Smooth muscle cell (in vitro differentiated cells): Measurements from ENCODE around the gene SLC41A3. TPM values are rescaled to one million over a fixed set of nuclear protein-coding genes. Genes with fewer than 3 reads are reported as not detected.

Experiments used
- DNase-seq: peaks from one replicate; lab custom pipeline; 2025; ENCODE audit not compliant: unreplicated experiment; lab: John Stamatoyannopoulos, UW
- H2AFZ ChIP-seq: fragments of 200-600 bp; sonication (generic); 2 replicates; pipeline ENCODE4 v1.6.0; 2016; ENCODE audit warnings: antibody characterized with exemption, low read depth, mild to moderate bottlenecking
- H3F3A ChIP-seq: fragments of 200-600 bp; sonication (generic); 2 replicates; pipeline ENCODE4 v1.6.0; 2017; ENCODE audit warnings: antibody characterized with exemption, low read depth
- H3K27ac ChIP-seq: fragments of 200-600 bp; sonication (generic); 2 replicates; pipeline ENCODE4 v1.5.1; 2016; ENCODE audit warnings: low read depth, mild to moderate bottlenecking
- H3K27me3 ChIP-seq: fragments of 200-600 bp; sonication (generic); 2 replicates; pipeline ENCODE4 v1.6.1; 2016; ENCODE audit warnings: low read depth, mild to moderate bottlenecking
- H3K36me3 ChIP-seq: fragments of 200-600 bp; sonication (generic); 2 replicates; pipeline ENCODE4 v1.5.1; 2016; ENCODE audit warnings: low read depth
- H3K4me1 ChIP-seq: fragments of 200-600 bp; sonication (generic); 2 replicates; pipeline ENCODE4 v1.5.1; 2016; ENCODE audit warnings: low read depth
- H3K4me2 ChIP-seq: fragments of 200-600 bp; sonication (generic); 2 replicates; pipeline ENCODE4 v1.6.0; 2016; ENCODE audit warnings: mild to moderate bottlenecking
- H3K4me3 ChIP-seq: fragments of 200-600 bp; sonication (generic); 2 replicates; pipeline ENCODE4 v1.5.1; 2016; ENCODE audit warnings: mild to moderate bottlenecking
- H3K79me2 ChIP-seq: fragments of 200-600 bp; sonication (generic); 2 replicates; pipeline ENCODE4 v1.6.0; 2016; ENCODE audit warnings: low read depth, mild to moderate bottlenecking
- H3K9ac ChIP-seq: fragments of 200-600 bp; sonication (generic); 2 replicates; pipeline ENCODE4 v1.6.0; 2016; ENCODE audit warnings: low read depth
- H3K9me3 ChIP-seq: fragments of 200-600 bp; sonication (generic); replicated peaks from 2 replicates; pipeline ENCODE4 v1.5.1; 2016; ENCODE audit warnings: low read depth
- H4K20me1 ChIP-seq: fragments of 200-600 bp; sonication (generic); 2 replicates; pipeline ENCODE4 v1.6.0; 2016; ENCODE audit warnings: low read depth
- CTCF ChIP-seq: fragments of 200-600 bp; sonication (generic); IDR thresholded peaks from 2 replicates; pipeline ENCODE4 v1.5.1; 2017; ENCODE audit warnings: borderline replicate concordance, mild to moderate bottlenecking, antibody characterized with exemption; ENCODE audit not compliant: insufficient read depth, poor library complexity, severe bottlenecking
- WGBS: methylation state at CpG from one replicate; pipeline ENCODE4 v1.1.7; 2016; ENCODE audit warnings: low lambda C conversion rate; 5-methylcytosine and 5-hydroxymethylcytosine counted together
- polyA plus RNA-seq: library from polyadenylated mRNA; unstranded; fragments of >200 nt; fragmentation: Nextera tagmentation; extraction: Ambion mirVana; gene quantifications from 2 replicates; pipeline ENCODE4 v1.2.1, GENCODE V29; 2016
- total RNA-seq: library from RNA; depleted of rRNA; stranded (reverse); fragments of >200 nt; gene quantifications from 2 replicates; pipeline ENCODE4 v1.2.3, GENCODE V29; 2014

The SLC41A3 gene
- total and polyA plus RNA-seq, 2 experiments from 2014 or later = 20.7 to 23.9 TPM

- Histone ChIP-seq H2AFZ (no peak overlapping the region), H4K20me1 (no peaks in the 10 kb centered on the region), H3K9me3 (peaks cover 6% of the 10 kb centered on the region), H3K9ac (no peak overlapping the region), H3K4me1 (no peaks in the 10 kb centered on the region), H3K79me2 (no peaks in the 10 kb centered on the region), H3K27me3 (no peaks in the 10 kb centered on the region), H3K27ac (no peak overlapping the region), H3K4me3 (no peak overlapping the region), H3K36me3 (no peaks in the 10 kb centered on the region), H3K4me2 (no peak overlapping the region), H3F3A (no peaks in the 10 kb centered on the region)
- no peak for TF ChIP-seq CTCF
- 97% methylated on average over 4 of the region's 4 CpGs for WGBS
- no peak for DNase-seq
Observed at GRCh38 chr3:126025862-126026261, 58.1 kb downstream of the SLC41A3 start.

- no peak for DNase-seq
- no peaks in the 10 kb centered on the region for H3K79me2 ChIP-seq
- H2AFZ ChIP-seq = no peak overlapping the region
- 98% methylated on average over 14 of the region's 14 CpGs for WGBS
- H3K4me3 ChIP-seq = no peak overlapping the region
- H3K27ac ChIP-seq = no peak overlapping the region
- H3F3A ChIP-seq = no peaks in the 10 kb centered on the region
- H3K36me3 ChIP-seq = no peaks in the 10 kb centered on the region
- no peaks in the 10 kb centered on the region for H3K4me1 ChIP-seq
- H4K20me1 ChIP-seq = no peaks in the 10 kb centered on the region
- H3K9ac ChIP-seq = no peak overlapping the region
- TF ChIP-seq CTCF = no peak
- no peaks in the 10 kb centered on the region for H3K27me3 ChIP-seq
- peaks cover 6% of the 10 kb centered on the region for H3K9me3 ChIP-seq
- no peak overlapping the region for H3K4me2 ChIP-seq
Observed at GRCh38 chr3:126025116-126025729, 58.7 kb downstream of the SLC41A3 start.

GRCh38 chr3:126024049-126024854 is 59.7 kb downstream of the SLC41A3 start:
- H3K79me2 ChIP-seq = no peaks in the 10 kb centered on the region
- WGBS = 98% methylated on average over 9 of the region's 9 CpGs
- no peaks in the 10 kb centered on the region for H3K4me1 ChIP-seq
- H4K20me1 ChIP-seq = no peaks in the 10 kb centered on the region
- H3K27ac ChIP-seq = no peak overlapping the region
- no peak for TF ChIP-seq CTCF
- no peak overlapping the region for H3K9ac ChIP-seq
- H2AFZ ChIP-seq = no peak overlapping the region
- H3K27me3 ChIP-seq = no peaks in the 10 kb centered on the region
- H3K9me3 ChIP-seq = peaks cover 6% of the 10 kb centered on the region
- no peak overlapping the region for H3K4me3 ChIP-seq
- H3F3A ChIP-seq = no peaks in the 10 kb centered on the region
- no peak overlapping the region for H3K4me2 ChIP-seq
- DNase-seq = no peak
- no peaks in the 10 kb centered on the region for H3K36me3 ChIP-seq

GRCh38 chr3:126023390-126023789 is 60.5 kb downstream of the SLC41A3 start:
- WGBS = 71% methylated on average over 10 of the region's 10 CpGs
- no peak overlapping the region for H3K9ac ChIP-seq
- no peaks in the 10 kb centered on the region for H3K79me2 ChIP-seq
- H4K20me1 ChIP-seq = no peaks in the 10 kb centered on the region
- no peak for TF ChIP-seq CTCF
- no peaks in the 10 kb centered on the region for H3F3A ChIP-seq
- no peak overlapping the region for H3K4me2 ChIP-seq
- no peak overlapping the region for H2AFZ ChIP-seq
- no peaks in the 10 kb centered on the region for H3K4me1 ChIP-seq
- no peaks in the 10 kb centered on the region for H3K27me3 ChIP-seq
- DNase-seq = no peak
- no peaks in the 10 kb centered on the region for H3K36me3 ChIP-seq
- no peak overlapping the region for H3K4me3 ChIP-seq
- H3K9me3 ChIP-seq = peaks cover 6% of the 10 kb centered on the region
- no peak overlapping the region for H3K27ac ChIP-seq
